Measurements from ENCODE around the gene OR1A2.
A peak's percentile ranks its signal among the peaks of the same experiment; 100 is the strongest.
"Not testable (repeated sequence)": the region's sequence is repeated elsewhere in the genome, so short reads cannot be mapped to it uniquely, and the experiment has no call there.

Gene OR1A2

GRCh38 chr17:3241044-3241443, 43.7 kb downstream of the OR1A2 start:
- Histone ChIP-seq H3K27ac (peak overlapping the region; percentile 38), H3K4me1 (ENCODE audit: control insufficient read depth in 1 of 2, insufficient read depth in 1 of 2, low read depth in 1 of 2, low read length in 1 of 2) (peaks cover 11 to 18% of the 10 kb centered on the region in 2 experiments)
- H3K27me3 ChIP-seq; H3K9me3 ChIP-seq; H3K36me3 ChIP-seq; H3K4me3 ChIP-seq (ENCODE audit: low read depth in 1 of 2, low read length in 1 of 2): not testable (repeated sequence)

GRCh38 chr17:3244841-3245240, 47.5 kb downstream of the OR1A2 start:
- not testable (repeated sequence) for H3K4me3 ChIP-seq (ENCODE audit: low read depth in 1 of 2, low read length in 1 of 2); H3K9me3 ChIP-seq; H3K27me3 ChIP-seq; H3K36me3 ChIP-seq
- H3K4me1 ChIP-seq (ENCODE audit: control insufficient read depth in 1 of 2, insufficient read depth in 1 of 2, low read depth in 1 of 2, low read length in 1 of 2): peaks cover under 1 to 11% of the 10 kb centered on the region in 2 experiments
- peak overlapping the region; percentile 50 for H3K27ac ChIP-seq

Data from neutrophil (primary cell).